NCI-H2196 treated with DMSO at 0.1 percent for 48 hours (cell line): Measurements from ENCODE around the gene PARK7.
A peak's percentile ranks its signal among the peaks of the same experiment; 100 is the strongest.

Experiments
- DNase-seq: peaks from one replicate; lab custom pipeline; 2025; ENCODE audit not compliant: unreplicated experiment; lab: John Stamatoyannopoulos, UW

PARK7 gene

GRCh38 chr1:8006037-8006963 is 44.8 kb downstream of the PARK7 start:
- DNase-seq = peak; percentile 75

GRCh38 chr1:8009043-8010002 is 47.8 kb downstream of the PARK7 start:
- DNase-seq = no peak

DNA sequence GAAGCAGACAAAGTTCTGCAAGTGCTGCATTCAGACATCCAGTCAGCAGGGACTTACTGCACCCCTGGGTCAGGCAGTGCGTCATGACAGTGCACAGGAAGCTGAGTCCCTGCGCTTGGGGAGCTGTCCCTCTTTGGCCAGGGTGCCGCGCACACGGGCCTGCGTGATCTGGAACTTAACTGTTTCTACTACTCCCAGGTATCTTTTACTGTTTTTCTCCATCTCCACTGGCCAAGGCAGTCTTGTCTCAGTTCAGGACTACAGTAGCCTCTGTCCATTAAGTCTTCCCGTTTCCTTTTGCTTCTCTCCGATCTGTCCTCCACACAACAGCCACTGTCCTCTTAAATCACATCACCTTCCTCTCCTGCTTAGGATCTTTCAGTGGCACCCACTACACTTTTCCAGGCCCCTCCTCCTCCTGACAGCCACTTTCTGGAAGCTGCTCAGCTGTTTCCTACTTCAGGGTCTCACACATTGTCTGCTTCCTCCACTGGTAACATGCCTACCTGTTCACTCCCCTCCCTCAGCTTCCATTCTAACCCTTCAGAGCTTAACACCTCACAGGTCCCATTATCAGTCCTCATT is 48.7 kb downstream of the PARK7 start:
- DNase-seq = no peak

DNA sequence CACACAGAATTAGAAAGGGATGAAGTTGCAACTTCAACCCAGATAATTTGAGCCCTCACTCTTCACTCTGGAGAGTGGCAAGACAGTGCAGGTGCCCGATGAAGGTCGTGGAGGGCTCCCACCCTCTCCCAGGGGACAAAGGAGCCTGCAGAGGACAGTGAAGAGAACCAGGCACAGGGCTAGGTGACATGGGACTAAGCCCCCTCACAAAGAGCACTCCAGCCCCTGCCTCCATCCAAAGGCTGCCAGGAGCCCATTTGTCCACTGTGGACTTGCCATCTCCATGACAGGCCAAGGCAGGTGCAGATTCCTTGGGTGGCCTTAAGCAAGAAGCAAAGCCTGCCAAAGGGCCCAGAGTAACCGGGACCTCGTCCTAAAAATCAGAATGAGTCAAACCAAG is 49.5 kb downstream of the PARK7 start:
- DNase-seq = no peak

DNA sequence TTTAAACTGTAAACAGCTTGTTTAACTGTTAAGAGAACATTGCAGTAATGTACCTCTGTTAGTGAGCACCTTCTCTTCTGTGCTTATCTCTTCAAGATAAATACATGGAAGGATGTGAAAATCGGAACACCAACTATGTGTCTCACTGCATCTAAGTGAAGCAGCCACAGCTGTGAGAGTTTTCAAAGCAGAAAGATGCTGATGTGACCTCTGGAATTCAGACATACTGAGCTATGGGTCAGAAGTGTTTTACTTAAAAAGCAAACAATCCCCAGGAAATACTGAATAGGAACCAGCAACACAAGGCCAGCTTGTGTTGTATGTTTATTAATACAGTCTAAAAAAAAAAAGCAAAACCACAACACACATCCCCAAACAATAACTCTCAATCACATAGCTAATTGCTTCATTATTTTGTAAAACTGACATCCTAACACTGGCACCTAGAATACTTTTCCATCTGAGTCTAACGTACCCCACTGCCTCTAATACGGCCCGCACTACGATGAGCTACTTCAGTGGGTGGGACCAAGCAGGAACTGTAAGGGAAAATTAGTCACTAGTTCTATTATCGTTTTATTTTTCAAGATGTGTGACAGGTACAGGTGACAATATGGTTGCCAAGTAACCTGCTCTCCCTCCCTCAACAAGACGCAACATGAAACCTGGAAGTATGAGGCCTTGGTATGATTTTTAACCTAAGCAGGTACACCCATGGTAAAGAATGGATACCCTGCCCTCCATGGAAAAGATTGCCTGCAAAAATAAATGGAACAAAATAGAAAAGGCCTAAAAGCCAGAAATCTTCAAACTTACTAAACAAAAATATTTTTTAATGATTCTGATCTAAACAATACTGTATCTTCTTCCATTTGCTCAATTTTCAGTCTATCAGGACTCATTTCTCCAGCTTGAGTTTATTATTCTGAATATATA is 50.7 kb downstream of the PARK7 start:
- no peak for DNase-seq

DNA sequence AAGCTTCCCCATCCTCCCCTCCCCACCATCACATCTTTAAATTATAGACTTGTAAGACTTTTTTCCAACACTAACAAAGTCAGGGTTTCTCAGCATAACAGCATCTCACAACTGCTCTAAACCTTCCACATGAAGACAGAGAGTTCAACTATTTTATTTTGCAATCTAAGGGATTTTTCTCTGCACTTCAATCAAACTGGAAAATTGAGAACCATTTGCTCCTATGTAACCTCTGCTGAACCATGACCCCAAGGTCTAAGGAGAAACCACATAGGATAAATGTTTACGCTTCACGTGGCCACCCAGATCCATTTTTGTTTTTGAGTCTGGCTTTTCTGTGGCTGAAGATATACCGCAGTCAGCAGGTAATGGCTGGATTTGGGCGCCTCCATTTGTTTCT is 51.4 kb downstream of the PARK7 start:
- no peak for DNase-seq

DNA sequence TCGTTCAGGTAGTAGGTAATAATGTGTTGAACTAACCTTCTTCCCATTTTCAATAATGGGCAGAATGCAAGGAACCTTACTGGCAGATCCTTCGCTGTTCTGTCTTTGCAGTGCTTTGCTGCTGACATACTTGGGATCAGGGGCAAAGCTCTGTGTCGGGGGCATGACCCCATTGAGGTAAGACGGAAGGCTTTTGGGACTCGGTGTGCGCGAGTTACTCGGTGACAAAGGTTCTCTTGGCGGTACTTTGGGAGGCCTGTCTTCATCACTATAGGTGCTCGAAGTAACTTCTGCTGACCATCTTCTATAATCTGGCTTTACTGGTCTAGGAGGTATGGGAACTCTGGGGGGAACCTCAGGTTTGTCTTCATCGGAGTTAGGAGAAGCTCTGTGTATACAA is 51.9 kb downstream of the PARK7 start:
- no peak for DNase-seq

- no peak for DNase-seq
Measured at GRCh38 chr1:8013800-8014199, 52.3 kb downstream of the PARK7 start.

- DNase-seq = no peak
Measured at GRCh38 chr1:8014381-8014988, 53.0 kb downstream of the PARK7 start.

DNA sequence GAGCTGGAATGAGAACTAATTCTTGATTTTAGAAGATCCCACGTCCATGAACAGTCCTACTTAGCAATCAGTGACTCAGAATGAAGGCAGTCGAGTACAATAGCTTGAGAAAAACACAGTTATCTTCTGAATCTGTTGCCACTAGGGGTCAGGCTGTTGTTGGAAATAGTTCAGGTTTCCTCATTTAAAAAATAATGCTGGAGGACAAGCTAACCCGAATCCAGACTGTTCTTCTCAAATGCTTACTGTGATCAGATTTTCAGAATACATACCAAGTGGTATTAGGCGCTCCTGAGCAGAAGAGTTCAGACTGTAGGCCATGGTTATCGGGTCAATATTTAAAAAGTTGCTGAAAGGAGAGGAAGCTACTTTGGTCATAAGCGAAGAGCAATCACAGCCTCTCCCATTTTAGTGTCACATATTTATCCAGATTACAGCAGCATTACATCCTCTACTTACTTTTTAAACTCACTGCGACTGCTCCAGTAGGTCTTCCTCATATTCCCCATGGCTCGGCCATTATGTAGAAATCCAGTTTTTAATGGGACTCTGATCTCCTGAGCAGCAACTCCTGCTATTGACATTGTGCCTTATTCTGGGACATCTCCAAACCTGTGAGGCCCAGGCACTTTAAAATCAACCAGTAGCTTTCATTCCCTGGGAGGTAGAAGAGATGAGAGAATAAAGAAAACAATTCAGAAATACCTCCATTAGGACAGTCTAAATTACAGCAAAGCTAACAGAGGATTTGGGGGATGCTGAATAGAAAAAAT is 53.7 kb downstream of the PARK7 start:
- DNase-seq = peak; percentile 60

GRCh38 chr1:8015809-8016165 is 54.3 kb downstream of the PARK7 start:
- DNase-seq = no peak

DNA sequence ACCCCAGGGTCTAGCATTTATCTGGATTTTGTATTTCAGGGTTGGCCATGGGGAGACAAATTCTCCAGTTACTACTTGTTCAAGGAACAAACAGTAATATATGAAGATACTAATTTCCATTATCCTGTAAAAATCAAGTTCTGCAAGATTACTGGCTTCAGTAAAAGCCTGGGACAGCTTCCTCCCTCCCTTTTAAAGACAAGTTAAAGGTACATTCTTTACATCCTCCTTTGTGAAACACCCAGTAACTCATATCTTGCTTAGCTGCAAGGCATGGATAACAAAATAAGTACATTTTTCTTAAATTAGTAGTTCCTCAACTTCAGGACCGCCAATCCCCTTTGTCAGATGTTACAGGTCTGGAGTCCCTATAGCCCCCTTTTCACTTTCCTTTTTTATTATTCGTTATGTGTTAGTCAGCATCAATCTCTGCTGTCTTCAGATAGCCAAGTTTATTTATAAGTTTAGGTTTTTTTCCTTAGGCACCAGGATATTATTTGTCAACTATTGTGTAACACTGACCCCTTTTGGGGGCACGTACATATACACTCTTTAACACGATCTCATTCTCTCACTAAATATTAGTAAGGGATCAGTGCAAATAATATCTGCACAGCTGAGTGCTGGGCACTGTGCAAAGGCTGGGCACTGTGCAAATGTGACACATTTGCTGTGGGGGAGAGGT is 54.8 kb downstream of the PARK7 start:
- no peak for DNase-seq

DNA sequence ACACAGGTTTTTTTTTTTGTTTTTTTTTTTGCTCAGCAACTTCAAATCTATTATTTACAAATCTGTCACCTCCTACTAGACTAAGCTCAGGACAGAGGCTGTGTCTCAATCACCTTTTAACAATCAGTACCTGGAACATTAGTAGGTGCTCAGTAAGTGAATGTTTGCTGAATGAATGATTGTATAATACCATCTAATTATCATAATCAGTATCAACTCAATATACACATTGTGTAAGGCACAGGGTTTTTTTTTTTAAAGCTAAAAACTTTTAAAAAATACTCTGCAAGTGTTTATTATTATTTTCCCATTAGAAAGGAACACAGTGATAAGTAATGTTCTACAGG is 55.4 kb downstream of the PARK7 start:
- no peak for DNase-seq

- no peak for DNase-seq
Measured at GRCh38 chr1:8017495-8018197, 56.1 kb downstream of the PARK7 start.

GRCh38 chr1:8018492-8019228 is 57.1 kb downstream of the PARK7 start:
- DNase-seq = no peak

- DNase-seq = no peak
Measured at GRCh38 chr1:8019229-8019620, 57.7 kb downstream of the PARK7 start.

DNA sequence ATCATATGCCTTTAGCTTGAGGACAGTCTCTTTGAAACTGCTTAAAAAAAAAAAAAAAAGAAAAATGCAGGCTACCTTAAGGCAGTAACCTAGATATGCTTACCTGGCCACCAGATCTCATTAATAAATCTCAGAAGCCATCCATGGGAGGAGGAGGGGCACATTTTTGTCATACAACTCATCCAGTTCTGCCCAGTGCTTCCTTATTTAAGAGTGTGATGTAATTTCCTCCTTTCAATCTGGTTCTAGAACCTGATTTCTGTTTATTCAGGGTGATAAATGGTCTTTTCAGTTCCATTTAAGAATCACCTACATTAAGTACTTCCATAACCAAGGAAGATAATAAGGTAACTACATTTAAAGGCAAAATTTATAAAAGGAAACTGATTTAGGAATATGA is 58.5 kb downstream of the PARK7 start:
- DNase-seq = peak; percentile 45
